8988T (cell line): ENCODE measurements around the gene RIOK1.
A peak's percentile ranks its signal among the peaks of the same experiment; 100 is the strongest.
"Not testable (repeated sequence)": the region's sequence is repeated elsewhere in the genome, so short reads cannot be mapped to it uniquely, and the experiment has no call there.

Experiments used
- DNase-seq: peaks from one replicate; pipeline ENCODE4 v3.0.0; 2011

Gene RIOK1

GRCh38 chr6:7389451-7390225, at the start of gene RIOK1, which contains the start of gene CAGE1:
Gene RIOK1, plus strand, starts transcription at chr6:7389808. Its CDS starts 195 bp downstream, at chr6:7390003.
Gene CAGE1, minus strand, starts transcription at chr6:7389742. Its CDS starts 2,569 bp downstream, at chr6:7387173.
- DNase-seq, result peak; percentile 81

- no peak for DNase-seq
Observed at GRCh38 chr6:7341271-7341670, 48.3 kb upstream of the RIOK1 start.

DNA sequence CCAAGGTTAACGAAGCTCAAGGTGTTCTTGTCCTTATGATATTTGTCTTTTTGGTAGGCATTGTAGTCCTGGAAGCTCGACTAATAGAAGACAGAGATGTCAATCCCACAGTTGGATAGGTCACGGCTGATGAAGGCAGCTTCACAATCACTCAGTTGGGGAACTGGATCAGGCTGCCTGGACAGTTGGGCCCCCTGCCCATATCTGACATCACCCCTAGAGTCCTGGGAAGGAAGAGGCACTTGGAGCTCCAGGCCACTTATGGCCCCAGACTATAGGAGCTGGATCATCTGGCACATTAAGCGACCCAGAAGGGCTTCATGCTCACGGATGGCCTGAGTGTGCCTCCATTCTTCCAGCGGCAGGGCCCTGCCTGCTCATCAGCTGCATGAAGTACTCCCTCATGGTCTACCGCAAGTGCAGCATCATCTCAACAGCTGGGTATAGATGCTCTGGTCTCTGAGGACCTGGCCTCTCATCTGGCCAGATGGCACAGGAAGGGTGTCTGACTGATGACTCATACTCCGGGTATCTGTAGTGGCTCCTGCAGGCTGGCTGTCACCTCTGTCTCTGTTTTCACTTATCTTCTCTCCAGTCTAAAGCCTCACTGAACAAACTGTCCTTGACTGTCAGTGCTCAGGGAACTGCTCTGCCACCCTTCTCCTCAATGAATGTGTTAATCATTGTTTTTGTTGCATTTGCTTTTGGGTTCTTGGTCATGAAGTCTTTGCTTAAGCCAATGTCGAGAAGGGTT, 47.4 kb upstream of the RIOK1 start:
- peak; percentile 39 for DNase-seq

DNA sequence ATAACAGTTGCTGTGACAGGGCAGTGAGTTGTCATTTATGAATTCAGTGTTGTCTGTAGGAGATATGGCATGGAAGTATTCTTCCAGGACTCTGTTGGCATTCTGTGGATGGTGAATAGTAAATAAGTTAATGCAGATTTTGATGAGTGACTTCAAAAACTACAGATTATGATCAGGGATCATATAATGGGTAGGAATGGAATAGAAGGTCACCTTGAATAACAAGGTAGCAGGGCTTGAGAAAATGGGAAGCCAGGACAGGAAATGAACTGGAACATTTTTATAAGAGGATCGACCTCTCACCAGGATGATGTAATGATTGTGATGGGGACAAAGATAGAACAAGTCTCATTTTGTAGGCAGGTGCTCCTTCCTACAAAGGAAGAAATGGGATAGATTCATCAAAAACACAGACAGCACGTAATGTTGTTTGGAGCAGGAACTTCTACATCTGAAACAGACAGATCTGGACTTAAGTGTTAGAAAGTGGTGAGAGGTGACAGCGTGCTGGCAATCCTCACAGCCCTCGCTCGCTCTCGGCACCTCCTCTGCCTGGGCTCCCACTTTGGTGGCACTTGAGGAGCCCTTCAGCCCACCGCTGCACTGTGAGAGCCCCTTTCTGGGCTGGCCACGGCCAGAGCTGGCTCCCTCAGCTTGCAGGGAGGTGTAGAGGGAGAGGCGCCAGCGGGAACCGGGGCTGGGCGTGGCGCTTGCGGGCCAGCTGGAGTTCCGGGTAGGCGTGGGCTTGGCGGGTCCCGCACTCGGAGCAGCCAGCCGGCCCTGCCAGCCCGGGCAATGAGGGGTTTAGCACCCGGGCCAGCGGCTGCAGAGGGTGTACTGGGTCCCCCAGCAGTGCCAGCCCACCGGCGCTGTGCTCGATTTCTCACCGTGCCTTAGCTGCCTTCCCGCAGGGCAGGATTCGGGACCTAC, 45.8 kb upstream of the RIOK1 start:
- no peak for DNase-seq

DNA sequence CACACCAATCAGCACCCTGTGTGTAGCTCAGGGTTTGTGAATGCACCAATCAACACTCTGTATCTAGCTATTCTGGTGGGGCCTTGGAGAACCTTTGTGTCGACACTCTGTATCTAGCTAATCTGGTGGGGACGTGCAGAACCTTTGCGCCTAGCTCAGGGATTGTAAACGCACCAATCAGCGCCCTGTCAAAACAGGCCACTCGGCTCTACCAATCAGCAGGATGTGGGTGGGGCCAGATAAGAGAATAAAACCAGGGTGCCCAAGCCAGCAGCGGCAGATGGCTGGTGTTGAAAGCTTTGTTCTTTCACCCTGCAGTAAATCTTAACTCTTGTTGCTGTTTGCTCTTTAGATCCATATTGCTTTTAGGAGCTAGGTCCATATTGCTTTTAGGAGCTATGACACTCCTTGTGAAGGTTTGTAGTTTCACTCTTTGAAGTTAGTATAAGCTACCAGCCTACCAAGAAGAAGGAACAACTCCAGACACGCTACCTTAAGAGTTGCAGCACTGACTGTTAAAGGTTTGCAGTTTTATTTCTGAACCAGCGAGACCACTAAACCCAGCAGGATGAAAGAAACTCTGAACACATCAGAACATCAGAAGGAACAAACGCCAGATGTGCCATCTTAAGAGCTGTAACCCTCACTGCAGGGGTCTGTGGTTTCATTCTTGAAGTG, 44.7 kb upstream of the RIOK1 start:
- DNase-seq, result not testable (repeated sequence)

DNA sequence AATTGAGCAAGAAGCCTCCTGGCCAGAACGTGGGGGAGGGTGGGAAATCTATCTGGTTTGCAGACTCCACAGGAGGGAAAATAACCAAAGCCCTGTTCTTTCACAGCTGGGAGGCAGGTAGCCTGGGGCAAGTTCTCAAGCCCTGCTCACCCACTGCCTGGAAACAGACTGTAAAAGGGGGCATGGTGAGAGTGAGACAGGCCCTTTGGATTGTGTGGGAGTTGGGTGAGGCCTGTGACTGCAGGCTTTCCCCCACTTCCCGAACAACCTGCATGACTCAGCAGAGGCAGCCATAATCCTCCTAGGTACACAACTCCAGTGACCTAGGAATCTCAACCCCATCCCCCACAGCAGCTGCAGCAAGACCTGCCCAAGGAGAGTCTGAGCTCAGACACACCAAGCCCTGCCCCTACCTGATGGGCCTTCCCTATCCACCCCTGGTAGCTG, 42.0 kb upstream of the RIOK1 start:
- not testable (repeated sequence) for DNase-seq

- not testable (repeated sequence) for DNase-seq
Observed at GRCh38 chr6:7350591-7350990, 39.0 kb upstream of the RIOK1 start.

DNA sequence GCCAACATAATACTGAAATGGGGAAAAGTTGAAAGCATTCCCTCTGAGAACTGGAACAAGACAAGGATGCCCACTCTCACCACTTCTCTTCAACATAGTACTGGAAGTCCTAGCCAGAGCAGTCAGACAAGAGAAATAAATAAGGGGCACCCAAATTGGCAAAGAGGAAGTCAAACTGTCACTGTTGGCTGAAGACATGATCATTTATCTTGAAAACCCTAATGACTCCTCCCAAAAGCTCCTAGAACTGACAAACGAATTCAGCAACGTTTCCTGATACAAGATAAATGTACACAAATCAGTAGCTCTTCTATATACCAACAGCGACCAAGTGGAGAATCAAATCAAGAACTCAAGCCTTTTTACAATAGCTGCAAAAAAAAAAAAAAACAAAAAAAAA, 37.7 kb upstream of the RIOK1 start:
- not testable (repeated sequence) for DNase-seq

GRCh38 chr6:7367408-7367807, 22.2 kb upstream of the RIOK1 start:
- DNase-seq, result no peak

GRCh38 chr6:7373739-7374138, 15.9 kb upstream of the RIOK1 start:
- DNase-seq, result no peak

DNA sequence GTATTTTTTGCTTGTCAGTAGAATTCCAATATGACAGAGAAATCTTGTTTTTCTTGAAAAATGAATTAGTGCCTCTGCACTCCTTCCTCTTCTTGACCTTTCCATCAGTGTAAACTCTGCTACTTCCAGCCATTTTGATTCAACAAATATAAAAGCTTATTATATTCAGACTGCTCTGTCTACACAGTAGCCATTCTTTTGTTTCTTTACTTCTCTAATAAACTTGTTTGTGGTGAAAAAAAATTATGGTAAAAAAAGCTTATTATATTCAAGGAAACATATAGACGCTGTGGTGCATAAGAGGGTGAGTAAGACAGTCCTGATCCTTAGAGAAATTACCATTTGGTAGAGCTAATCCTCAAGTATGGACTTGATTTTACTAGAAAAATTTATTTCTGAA, 11.6 kb upstream of the RIOK1 start:
- DNase-seq, result no peak

DNA sequence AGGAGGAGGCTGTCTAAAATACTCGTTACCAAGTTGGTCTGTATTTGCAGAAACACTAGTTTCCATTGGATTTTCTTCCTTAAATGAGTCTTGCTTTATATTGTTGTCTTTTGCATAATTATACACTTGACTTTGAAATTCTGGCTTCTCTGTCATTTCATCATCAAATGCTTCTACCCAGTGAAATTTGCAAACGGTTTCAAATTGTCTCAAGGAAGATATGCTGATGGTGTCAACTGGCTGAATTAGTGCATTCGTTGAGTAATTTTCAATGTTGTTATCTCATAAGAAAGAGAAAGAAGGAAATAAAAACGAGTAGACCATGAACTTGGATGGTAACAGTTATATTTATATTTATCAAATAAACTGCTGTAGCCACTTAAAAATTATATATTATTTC, 10.9 kb upstream of the RIOK1 start:
- no peak for DNase-seq

DNA sequence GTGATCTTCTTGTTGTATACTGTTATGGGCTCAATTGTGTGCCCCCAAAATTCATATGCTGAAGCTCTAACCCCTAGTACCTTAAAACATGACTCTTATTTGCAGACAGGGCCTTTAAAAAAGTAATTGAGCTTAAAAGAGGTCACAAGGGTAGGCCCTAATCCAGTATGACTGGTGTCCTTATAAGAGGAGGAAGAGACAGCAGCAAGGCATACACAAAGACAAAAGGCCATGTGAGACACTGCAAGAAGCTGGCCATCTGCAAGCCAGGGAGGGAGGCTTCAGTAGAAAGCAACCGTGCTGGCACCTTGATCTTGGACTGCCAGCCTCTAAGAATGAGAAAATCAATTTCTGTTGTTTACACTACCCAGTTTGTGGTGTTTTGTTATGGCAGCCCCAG, 8.5 kb upstream of the RIOK1 start:
- no peak for DNase-seq

DNA sequence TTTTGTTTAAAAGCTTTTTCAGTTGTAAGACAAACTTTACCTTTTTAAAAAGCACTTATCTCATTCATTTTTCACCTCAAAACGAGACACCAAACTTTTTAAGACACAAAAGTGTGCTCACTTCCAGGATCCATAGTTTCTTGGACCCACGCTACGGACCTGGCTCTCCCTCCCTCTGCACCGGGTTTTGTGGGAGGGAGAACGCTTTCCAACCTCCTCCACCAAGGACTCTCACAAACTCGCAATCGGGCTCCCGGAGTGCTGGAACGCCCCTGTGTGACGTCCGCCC, 502 bp upstream of the RIOK1 start:
- peak; percentile 30 for DNase-seq

DNA sequence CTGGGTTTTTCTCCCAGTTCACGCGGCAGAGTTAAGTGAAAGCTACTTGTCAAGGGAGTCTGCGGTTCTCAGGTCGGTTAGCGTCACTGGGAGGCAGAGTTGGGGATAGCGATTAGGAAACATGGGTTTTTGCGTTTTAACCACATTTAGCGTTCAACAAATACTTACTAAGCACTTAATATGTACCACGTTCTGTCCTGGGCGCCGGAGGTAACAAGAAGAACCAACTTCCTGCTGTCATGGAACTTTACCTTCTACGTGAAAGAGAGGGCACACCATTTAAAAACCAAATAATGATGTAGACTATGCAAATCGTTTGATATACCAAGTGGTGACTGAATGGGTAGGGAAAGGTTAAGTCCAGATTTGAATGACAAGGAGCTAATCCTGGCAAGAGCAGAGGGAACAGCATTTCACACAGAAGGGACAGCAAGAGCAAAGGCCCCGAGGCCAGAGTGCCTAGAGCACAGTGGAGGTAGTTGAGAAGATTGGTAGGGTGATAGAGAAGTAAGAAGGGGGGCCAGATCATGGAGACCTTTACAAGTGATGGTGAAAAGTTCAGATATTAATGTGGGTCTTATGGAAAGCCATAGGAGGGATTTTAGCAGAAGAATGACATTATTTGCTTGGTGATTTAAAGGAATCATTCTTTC, 744 bp downstream of the RIOK1 start:
- DNase-seq, result no peak

DNA sequence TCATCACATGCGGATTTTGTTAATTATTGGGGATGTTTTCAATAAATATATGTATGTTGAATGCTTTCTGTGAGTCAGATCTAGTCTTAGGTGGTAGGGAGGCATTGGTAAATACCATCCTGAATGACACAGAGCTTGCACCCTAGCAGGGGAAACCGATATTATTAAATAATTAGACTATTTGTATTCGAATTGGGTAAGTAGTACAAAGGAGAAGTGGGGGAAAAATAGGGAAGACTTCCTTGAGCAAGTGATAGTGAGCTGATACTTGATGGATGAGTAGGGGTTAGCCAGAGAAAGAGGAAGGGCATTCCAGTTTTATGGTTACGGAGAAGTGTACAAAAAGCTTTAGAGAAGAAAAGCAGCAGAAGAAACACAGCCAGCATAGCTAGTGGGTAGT, 1.5 kb downstream of the RIOK1 start:
- DNase-seq, result no peak

DNA sequence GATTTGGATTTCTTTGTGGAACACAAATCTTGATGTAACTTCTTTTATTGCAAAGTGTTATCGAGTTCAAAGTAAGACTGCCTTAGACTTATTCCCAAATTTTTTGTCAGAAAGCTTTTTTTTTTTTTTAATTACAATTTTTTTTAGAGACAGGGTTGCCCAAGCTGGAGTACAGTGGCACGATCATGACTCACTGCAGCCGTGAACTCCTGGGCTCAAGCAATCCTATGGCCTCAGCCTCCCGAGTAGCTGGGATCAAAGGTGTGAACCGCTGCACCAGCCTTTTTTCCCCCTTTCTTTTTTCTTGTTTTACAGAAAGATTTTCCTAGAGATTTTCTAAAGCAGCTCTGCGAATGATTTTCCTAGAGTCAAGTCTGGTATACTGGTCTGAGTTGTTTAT, 2.8 kb downstream of the RIOK1 start:
- no peak for DNase-seq

GRCh38 chr6:7401075-7401474, 11.5 kb downstream of the RIOK1 start:
- no peak for DNase-seq

DNA sequence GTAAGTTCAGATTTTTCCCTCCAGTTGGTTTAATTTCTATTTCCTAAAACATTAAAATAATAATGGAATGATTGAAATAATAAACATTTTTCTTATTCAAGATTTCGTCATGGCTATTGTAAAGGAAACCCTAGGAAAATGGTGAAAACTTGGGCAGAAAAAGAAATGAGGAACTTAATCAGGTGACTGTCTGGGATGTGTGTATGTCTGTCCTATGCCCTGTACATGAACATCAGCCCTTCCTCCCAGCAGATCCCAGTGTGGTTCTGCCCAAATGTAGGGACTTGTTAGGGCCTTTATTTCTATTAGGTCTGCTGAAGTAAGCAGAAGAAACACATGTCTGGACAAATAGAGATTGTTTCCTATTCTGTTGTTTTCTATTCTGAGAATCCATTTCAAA, 13.1 kb downstream of the RIOK1 start:
- DNase-seq, result no peak

DNA sequence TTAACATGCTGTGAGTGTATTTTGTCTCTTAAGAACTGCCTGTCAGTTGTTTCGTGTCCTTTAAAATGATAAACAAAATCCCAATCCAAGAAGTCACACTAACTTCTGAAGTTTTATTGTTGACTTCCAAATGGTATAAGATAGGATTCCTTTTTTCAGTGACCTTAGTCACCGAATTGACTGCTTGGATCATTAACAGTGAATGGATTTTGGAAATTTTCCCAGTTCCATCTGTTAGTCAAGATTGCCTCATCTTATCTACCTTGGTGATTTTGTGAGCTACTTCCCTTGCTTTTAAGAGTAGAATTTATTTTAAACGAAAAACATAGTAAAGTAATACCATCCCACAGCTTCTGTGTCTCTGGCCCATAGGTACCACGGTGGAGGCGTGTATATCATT, 14.9 kb downstream of the RIOK1 start:
- DNase-seq, result no peak

- no peak for DNase-seq
Observed at GRCh38 chr6:7406743-7407142, 17.1 kb downstream of the RIOK1 start.

GRCh38 chr6:7409740-7410139, 20.1 kb downstream of the RIOK1 start:
- DNase-seq, result no peak
